GM12874 (cell line): Measurements from ENCODE around the gene ZFC3H1.

Source experiments
- CTCF ChIP-seq: IDR thresholded peaks from 2 replicates; pipeline ENCODE4 v1.5.1; 2011; ENCODE audit warnings: low read depth, mild to moderate bottlenecking, control low read depth, low read length, moderate library complexity; ENCODE audit not compliant: insufficient read depth

ZFC3H1 gene

GRCh38 chr12:71601546-71601945, 62.1 kb downstream of the ZFC3H1 start:
- TF ChIP-seq CTCF = no peak

DNA sequence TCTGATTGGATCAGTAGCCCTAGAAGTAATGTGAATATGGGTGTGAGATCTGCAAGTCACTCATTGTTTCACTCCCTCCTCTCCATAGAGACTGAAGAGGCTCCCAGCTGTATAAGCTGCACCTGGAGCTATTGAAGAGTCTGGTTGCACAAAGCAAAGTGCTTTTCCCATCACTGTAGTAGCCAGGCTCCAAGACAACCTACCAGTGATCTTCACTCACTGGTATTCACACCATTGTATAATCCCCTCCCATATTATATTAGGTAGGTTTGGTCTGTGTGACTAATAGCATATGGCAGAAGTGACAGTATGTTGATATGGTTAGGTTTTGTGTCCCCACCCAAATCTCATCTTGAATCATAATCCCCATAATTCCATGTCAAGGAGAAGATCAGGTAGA, 64.4 kb downstream of the ZFC3H1 start:
- TF ChIP-seq CTCF = no peak

- TF ChIP-seq CTCF = no peak
Observed at GRCh38 chr12:71594214-71594948, 69.3 kb downstream of the ZFC3H1 start.

GRCh38 chr12:71592841-71593240, 70.8 kb downstream of the ZFC3H1 start:
- TF ChIP-seq CTCF = no peak

GRCh38 chr12:71591601-71592000, 72.0 kb downstream of the ZFC3H1 start:
- TF ChIP-seq CTCF = no peak

GRCh38 chr12:71589478-71589881, 74.2 kb downstream of the ZFC3H1 start:
- no peak for TF ChIP-seq CTCF

- no peak for TF ChIP-seq CTCF
Observed at GRCh38 chr12:71587012-71587411, 76.6 kb downstream of the ZFC3H1 start.

DNA sequence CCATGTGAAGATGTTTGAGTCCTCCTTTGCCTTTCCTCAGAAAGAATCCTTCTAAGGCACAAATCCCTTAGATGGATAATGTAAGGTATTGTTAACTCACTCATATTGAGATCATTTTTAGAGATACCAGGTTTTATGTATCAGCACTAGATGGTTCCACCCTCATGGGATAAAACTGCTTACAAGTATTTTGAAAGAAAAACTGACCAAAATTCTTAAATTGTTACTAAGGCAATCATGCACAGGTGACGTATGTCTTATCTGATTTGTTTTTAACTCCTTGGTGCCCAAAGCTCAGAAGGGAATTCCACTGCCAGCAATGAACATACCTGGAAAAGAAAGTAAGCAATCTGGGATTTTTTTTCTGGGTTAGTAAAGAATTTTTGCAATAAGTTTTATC, 78.4 kb downstream of the ZFC3H1 start:
- no peak for TF ChIP-seq CTCF
